ENCODE data around the gene GNPTAB.
"Not testable (repeated sequence)": the region's sequence is repeated elsewhere in the genome, so short reads cannot be mapped to it uniquely, and the experiment has no call there.

The GNPTAB gene

DNA sequence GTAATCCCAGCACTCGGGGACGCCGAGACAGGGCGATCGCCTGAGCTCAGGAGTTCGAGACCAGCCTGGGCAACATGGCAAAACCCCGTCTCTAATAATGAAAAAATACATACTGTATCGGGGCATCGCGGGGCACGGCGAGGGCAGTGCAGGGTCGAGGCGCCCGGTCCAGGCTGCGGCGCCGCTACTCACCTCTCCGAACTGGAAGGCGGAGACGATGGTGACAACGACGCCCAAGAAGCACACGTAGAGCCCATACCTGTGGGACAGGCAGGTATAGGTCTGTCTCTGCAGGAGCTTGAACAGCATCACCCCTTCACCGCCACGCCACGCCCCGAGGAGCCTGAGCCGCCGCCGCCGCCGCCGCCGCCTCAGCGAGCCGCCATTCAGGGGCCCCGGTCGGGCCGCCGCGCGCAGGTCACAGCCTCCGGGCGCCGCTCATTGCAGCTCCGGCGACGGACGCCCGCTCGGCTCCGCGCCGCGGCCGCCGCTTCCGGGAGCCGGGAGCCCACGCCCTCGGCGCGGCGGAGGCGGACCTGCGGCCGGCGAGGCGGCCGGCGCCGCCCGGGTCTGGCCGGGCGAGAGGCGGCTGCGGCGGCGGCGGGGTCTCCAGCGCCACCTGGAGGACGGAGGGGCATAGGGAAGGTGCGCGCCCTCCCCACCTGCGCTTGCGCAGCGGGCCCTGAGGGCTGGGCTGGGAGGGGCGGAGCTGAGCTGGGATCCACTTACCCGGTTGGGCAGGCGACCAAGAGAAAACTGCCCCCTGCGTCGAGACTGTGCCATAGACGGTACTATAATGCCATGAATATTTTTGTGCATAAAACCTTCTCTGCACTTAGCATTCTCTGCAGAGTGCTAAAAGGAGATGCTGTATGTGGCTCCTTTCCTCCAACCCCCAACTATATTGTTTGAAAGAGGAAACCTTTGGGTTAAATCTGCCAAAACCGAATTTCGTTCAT is at the start of gene GNPTAB:
TSS of gene GNPTAB (minus strand) at position 593 of the 959 bp plus-strand sequence. CDS start at position 309, 284 bp downstream.
- peak; percentile 70 to 92 for DNase-seq

DNA sequence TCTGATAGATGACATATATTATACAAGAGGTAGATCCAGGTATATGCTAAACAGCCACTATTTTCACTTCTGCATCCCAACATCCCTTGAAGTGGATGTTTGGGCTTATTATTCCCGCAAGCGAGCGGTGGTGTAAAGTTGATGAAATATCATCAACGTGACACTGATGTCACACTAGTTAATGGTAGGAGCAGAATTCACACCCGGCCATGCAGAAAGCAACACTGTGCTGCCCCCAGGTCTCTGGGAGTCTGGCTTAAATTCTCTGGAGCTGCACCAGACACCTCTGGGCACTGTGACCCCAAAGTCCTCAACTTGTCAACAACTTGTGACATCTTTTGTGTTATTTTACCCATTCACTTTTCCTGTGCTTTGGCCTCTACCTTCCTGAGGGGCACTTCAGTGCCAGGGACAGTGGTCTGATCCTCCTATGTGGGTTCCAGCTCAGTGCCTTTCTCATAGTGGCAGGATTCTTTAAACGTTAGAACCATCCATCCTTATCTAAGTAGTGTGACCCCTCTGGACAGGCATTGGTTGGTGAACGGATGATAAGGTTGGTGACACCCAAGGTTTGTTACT is 47.6 kb upstream of the GNPTAB start:
- no peak for DNase-seq

DNA sequence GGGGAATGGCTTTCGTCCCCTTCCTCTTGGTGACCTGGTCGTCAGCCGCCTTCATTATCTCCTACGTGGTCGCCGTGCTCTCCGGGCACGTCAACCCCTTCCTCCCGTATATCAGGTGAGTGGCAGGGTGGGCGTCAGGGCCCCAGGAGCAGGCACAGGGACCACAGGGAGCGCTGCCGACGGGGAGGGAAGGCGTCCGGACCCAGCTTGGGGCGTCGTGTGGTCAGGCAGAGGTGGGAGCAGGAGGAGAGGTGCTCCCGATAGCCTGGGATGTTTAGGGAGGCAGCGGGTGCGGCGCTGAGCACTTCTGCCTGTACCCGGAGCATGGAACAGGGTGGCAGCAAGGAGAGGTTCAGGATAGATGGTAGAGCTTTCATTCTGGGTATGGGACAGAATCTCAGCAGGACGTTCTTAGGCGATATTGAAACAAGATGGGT is 47.1 kb upstream of the GNPTAB start:
- no peak for DNase-seq

DNA sequence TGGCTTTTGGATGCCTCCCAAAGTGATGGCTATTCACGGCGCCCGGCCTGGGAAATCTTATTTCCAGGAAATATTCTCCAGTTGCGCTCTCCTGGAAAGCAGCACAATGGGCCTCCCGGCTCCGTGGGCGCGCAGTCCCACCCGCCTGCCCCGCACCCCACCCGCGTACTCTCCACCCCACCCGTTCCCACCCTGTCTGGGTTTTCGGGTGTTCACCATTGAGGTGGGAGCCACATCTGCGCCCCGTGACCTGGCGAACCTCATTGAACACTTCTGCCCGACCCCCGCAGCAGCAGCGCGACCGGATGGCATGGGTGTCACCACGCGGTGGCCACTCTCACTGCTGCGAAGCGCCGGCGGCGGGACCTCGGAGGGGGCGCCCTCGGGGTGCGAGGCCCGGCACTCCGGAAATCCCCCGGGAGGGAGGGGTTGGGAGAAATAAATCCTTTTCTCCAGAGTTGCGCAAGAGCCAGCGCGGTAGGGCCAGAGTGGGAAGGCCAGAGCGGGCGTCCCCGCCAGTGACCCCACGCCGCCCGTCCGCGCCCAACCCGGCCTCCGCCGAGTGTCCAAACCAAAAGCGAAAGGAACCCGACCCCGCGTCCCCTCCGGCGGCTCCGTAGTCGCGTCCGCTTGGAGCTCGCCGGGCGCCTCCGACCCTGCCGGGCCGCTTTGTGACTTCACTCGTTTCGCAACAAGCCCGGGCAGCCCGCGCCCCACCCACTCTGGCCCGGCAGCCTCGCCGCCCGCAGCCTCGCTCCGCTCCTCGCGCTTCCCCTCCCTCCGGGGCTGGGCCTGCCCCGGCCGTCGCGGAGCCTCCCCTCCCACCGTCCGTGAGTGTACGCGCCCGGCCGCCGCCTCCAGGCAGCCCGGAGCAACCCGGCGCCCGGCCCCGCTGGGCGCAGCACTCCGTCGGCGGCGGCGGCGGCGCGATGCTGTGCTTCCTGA is 46.4 kb upstream of the GNPTAB start, which contains the start of gene DRAM1:
TSS of gene DRAM1 (plus strand) at position 720 of the 945 bp plus-strand sequence. CDS start at position 930, 210 bp downstream.
- peak in 1 of 2 experiments; percentile 65 for DNase-seq

DNA sequence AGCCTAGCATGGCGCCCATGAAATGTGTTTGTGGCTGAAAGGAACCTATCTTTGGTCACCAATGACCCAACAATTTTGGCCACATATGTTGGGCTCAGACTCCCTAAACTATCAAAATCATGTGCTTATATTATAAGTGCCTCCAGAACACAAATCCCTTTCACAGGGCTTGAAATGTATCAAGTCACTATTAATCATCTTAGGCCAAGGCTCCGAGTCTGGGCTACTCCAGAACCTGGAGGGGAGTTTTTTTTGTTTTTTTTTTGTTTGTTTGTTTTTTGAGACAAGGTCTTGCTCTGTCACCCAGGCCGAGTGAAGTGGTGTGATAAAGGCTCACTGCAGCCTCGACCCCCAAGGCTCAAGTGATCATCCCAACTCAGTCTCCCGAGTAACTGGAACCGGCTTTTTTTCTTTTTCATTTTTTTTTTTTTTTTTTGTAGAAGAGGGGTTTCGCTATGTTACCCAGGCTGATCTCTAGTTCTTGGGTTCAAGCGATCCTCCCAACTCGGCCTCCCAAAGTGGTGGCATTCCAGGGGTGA is 45.6 kb upstream of the GNPTAB start:
- DNase-seq, result no peak

DNA sequence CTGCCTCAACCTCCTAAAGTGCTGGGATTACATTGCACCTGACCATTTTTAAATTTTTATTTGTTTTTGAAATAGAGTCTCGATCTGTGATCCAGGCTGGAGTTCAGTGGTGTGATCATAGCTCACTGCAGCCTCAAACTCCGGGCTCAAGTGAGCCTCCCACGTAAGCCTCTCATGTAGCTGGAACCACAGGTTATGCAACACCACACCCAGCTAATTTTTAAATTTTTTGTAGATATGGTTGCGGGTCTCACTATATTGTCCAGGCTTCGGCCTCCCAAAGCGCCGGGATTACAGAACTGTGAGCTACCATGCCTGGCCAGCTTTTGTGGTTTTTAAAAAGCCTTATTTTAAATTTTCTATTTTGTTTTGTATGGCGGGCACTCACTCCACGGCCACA is 44.4 kb upstream of the GNPTAB start:
- DNase-seq, result no peak

DNA sequence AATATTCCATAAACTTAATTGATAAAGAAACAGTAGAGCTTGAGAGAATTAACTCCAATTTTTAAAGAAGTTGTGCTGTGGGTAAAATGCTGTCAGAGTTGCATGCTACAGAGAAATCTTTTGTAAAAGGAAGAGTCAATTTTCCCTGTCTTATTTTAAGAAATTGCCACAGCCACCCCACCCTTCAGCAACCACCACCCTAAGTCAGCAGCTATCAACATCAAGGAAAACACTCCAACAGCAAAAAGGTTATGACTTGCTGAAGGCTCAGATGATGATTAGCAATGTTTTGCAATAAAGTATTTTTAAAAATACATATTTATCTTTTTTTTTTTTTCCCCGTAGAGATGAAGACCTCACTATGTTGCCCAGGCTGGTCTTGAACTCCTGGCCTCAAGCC is 40.2 kb upstream of the GNPTAB start:
- DNase-seq, result no peak

DNA sequence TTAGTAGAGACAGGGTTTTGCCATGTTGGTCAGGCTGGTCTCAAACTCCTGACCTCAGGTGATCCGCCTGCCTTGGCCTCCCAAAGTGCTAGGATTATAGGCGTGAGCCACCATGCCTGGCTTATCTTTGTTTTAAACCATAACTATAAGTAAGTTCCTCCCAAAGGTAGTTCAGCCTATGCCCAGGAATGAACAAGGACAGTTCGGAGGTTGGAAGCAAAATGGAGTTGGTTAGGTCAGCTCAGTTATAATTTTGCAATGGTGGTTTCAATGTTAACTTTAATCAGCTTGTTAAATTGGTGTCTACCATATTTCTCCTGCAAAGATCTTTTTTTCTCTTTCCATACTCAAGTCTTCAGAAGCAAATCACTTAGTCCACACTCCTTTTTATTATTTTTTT is 36.9 kb upstream of the GNPTAB start:
- not testable (repeated sequence) for DNase-seq

DNA sequence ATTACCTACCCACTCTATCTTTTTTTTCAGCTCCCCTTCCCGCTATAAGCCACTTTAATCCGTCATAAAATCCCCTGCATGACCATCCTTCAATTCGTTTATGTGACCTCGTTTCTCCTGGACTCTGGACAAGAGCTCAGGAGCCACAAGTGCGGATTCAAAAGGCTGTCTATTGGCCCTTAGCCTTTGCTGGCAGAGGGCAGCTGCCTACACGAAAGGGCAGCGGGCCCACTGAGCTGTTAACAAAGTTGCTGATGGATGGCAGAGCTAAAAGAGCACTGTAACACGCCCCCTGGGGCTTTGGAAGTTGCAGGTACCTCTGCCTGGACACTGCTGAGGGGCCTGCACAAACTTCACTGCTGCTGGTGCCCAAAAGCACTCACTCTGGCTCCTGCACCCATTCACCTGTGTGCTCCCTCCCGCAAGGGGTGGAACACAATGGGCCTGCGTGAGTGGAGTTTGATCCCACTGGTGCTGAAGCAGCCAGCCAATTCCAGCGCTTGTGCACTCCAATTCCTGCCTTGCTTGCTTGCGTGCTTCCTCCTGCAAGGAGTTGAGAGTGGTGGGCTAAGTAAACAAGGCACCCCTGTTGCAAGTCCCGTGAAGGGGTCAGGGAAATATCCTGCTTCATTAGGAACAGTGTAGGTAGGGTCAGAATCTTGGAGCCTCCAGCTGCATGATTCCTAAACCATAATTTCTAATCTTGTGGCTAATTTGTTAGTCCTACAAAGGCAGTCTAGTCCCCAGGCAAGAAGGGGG is 36.0 kb upstream of the GNPTAB start:
- DNase-seq, result no peak

DNA sequence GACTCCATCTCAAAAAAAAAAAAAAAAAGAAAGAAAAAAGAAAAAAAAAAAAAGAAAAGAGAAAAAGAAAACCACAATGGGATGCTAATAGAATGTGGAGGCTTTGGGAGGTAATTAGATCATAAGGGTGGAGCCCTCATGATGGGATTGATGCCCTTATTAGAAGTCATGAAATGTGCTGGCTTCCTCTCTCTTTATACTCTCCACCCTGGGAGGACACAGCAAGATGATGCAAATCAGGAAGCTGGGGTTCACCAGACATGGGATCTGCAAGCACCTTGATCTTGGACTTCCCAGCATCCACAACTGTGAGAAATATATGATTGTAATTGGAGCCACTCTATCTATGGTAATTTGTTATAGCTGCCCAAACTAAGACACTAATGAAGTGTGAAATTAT is 33.2 kb upstream of the GNPTAB start:
- no peak for DNase-seq

DNA sequence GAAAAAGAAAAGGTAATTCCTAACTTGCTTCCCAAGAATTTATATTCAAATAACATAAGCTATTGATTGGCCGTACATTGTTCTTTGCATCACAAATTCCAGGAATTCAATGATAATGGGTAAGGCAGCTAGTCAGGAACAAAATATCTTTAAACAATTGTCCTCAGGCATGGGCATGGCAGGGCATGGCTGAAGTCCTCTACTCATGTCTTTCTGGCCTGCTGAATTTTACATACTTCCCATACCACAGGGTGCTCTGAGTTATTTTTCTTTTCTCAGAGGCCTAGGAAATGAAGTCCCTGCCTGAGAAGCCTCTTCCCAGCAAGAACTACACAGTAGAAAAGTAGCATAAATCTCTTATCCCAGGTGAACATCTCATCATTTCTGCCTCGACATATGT is 31.5 kb upstream of the GNPTAB start:
- DNase-seq, result no peak

DNA sequence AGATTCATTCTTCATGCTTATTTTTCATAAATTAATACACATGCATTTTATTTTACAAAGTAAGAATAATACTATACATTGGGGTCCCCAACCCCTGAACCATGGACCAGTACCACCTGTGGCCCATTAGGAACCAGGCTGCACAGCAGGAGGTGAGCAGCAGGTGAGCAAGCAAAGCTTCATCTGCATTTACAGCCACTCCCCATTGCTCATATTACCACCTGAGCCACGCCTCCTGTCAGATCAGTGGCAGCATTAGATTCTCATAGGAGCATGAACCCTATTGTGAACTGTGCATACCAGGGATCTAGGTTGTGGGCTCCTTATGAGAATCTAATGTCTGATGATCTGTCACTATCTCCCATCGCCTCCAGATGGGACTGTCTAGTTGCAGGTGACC is 30.9 kb upstream of the GNPTAB start:
- DNase-seq, result not testable (repeated sequence)

DNA sequence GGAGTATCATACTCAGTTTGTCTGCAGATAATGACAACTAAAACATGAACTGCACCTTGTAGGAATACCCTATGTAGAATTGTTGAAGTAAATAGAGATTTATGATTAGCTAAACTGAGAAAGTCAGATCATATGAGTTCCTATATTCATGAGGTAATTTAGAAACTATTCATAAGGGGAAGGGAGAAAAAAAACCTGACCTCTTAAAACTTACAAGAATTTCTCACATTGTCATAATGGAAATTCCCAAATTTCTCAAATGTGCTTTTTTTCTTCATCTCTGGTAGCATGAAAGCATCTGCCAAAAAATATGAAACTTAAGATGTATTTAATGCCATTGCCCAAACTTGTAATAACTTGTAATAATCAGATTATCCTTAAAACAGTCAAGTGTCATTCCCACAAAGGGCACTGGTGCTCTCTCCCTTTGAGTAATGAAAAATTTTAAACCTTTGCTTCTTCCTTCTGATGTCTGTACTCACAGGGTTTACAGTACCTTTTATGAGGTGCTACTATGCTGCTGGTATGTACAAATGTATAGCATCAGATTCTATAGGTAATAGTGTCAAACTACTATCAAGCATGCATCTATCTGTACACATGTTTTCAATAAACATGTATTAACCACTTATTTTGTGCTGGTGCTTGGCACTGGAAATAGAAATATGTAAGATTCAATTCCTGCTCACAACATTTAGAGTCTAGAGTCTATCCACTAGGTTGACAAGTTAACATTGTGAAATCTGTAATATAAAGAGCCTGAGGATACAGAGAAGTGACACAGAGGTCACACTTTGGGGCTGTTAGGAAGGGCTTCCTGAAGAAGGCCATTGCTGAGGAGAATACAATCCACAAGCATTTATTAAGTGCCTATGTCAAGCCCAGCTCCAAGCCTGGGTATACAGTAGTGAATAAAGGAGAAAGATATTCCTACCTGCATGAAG is 29.2 kb upstream of the GNPTAB start:
- DNase-seq, result no peak

DNA sequence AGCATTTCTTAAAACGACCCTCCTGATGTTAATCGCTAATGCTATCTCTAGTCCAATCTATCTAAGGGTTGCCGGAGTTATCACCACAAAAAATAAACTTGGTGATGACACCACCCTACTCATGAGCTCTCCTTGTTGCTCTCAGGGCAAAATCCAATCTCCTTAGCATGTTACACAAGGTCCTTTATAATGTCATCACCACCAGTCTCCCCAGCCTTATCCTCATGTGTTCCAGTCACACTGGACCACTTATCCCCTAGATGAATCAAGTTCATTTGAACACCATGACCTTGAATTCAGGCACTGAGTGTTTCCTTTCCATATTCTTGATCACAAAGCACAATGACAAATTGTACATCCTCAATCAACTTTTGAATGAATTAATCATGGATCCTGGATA is 27.6 kb upstream of the GNPTAB start:
- DNase-seq, result no peak

DNA sequence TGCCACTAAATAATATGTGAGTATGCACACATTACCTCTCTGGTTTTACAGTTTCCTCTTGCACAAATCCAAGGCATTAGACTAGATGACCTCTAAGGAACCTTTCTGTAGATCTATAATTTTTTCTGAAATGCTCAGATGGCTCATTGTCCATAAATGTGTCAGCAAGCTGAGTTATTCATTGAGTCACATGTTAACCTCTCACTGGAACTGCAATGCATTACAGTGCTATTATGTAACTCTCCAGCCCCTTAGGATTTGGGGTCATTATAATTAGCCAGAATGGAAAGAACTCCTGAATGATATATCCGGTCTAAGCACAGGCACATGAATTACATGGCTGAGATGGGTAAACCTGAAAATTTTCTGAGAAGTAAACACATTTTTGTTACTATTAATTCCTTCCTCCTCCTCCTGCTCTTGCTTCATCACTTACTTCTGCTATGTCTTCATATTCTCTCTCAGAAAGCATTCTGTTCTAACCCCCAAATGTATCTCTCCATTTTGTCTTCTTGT is 26.3 kb upstream of the GNPTAB start:
- no peak for DNase-seq

DNA sequence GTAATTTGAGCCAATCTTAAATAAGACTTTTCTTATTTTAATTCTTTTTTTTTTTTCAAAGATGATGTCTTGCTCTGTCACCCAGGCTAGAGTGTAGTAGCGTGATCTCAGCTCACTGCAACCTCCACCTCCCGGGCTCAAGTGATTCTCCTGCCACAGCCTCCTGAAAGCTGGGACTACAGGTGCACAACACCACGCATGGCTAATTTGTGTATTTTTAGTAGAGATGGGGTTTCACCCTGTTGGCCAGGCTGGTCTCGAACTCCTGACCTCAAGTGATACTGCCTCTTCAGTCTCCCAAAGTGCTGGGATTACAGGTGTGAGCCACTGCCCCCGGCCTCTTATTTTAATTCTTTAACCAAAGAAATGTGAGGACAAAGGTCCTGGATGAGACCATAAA is 25.9 kb upstream of the GNPTAB start:
- not testable (repeated sequence) for DNase-seq

DNA sequence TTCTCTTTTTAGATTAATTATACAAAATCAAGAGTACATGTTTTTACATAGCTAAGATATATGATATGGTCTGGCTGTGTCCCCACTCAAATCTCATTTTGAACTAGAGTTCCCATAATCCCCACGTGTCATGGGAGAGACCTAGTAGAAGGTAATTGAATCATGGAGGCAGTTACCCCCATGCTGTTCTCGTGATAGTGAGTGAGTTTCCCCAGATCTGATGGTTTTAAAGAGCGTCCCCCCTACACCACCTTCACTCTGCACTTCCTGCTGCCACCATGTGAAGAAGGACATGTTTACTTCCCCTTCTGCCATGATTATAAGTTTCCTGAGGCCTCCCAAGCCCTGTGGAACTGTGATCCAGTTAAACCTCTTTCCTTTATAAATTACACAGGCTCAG is 25.2 kb upstream of the GNPTAB start:
- no peak for DNase-seq

DNA sequence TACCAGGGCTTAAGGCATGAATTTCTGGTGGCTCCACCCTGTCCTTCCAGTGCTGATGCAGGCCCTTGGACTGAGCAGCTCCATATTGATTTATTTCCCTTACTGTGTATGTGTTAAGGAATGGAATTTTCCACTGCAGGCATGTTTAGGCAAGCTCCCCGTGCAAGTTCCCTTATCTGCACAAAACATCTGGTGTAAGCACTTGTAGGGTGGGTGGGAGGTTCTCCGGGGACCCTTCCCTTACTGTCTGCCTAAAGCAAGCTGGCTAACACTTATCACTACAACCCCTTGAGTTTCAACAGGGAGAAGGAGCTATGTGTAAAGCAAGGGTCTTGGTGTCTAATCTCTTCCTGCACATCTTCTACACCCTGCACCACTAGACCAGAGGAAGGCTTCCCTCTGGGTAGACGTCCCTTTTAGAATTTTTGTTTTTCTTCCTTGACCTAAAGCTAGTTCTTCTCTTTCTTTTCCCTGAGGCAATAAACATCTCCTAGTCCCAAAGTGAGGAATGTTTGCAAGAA is 24.7 kb upstream of the GNPTAB start:
- no peak for DNase-seq

DNA sequence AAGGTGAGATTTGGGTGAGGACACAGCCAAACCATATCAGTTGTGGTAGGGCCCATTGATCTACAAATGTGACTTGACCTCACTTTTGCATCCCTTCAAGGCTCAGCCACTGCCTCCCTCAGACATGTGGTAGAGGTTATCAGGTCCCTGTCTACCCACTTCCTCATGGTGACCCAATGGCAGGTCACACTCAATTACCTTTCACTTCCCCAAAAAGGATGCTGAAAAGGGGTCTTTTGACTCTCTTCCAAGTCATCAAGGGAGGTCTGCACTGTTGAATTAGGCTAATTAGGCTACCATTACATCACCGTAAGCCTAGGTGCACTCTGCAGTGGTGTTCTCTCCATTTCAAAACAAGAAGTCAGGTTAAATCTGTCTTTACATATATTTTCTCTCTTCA is 24.0 kb upstream of the GNPTAB start:
- no peak for DNase-seq

DNA sequence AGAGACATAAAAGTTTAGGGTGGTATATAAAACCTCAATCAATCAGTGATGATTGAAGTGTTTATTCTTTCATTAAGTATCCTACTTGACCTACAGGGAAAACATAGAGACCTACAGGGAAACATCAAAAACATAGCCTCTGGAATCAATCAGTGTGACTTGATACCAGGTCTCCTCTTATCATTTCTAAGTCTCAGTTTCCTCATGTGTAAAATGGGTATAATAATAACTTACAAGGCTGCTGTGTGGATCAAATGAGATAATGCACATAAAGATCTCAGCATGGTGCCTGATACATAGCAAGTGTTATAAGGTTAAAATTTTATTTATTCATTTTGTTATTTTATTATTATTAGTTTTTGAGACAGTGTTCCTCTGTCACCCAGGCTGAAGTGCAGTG is 22.2 kb upstream of the GNPTAB start:
- DNase-seq, result no peak
